AG09319 (cell line): ENCODE measurements around the gene PRAMEF20.
"Not testable (repeated sequence)": the region's sequence is repeated elsewhere in the genome, so short reads cannot be mapped to it uniquely, and the experiment has no call there.

Experiments
- DNase-seq: peaks from one replicate; pipeline ENCODE4 v3.0.0-alpha.2; 2010; ENCODE audit warnings: low read depth; ENCODE audit errors: extremely low read depth
- CTCF ChIP-seq: IDR thresholded peaks from 2 replicates; pipeline ENCODE4 v1.5.1; 2011; ENCODE audit warnings: low read depth, mild to moderate bottlenecking, inconsistent platforms, low read length, moderate library complexity

PRAMEF20 gene

GRCh38 chr1:13410150-13410549, at the start of gene PRAMEF20:
Gene PRAMEF20 (plus strand): TSS chr1:13410450. CDS start chr1:13416355, 5,905 bp downstream.
- not testable (repeated sequence) for DNase-seq

GRCh38 chr1:13362364-13362763, 47.9 kb upstream of the PRAMEF20 start:
- DNase-seq, result not testable (repeated sequence)

GRCh38 chr1:13364928-13365327, 45.3 kb upstream of the PRAMEF20 start:
- DNase-seq, result not testable (repeated sequence)

- DNase-seq, result not testable (repeated sequence)
Observed at GRCh38 chr1:13366536-13366935, 43.7 kb upstream of the PRAMEF20 start.

GRCh38 chr1:13368544-13368943, 41.7 kb upstream of the PRAMEF20 start:
- DNase-seq, result not testable (repeated sequence)

GRCh38 chr1:13378983-13379382, 31.3 kb upstream of the PRAMEF20 start:
- DNase-seq, result not testable (repeated sequence)

GRCh38 chr1:13380380-13380779, 29.9 kb upstream of the PRAMEF20 start:
- not testable (repeated sequence) for DNase-seq

GRCh38 chr1:13389332-13389731, 20.9 kb upstream of the PRAMEF20 start, which contains the start of gene PRAMEF17:
Gene PRAMEF17 (plus strand): TSS chr1:13389632. CDS start chr1:13389658, 26 bp downstream.
- not testable (repeated sequence) for DNase-seq

GRCh38 chr1:13393004-13393403, 17.2 kb upstream of the PRAMEF20 start:
- not testable (repeated sequence) for DNase-seq

- DNase-seq, result not testable (repeated sequence)
Observed at GRCh38 chr1:13394761-13395160, 15.5 kb upstream of the PRAMEF20 start.

- not testable (repeated sequence) for DNase-seq
Observed at GRCh38 chr1:13395311-13395710, 14.9 kb upstream of the PRAMEF20 start.

GRCh38 chr1:13407811-13408210, 2.4 kb upstream of the PRAMEF20 start:
- DNase-seq, result no peak
- no peak for TF ChIP-seq CTCF

GRCh38 chr1:13430495-13430894, 20.2 kb downstream of the PRAMEF20 start:
- no peak for TF ChIP-seq CTCF
- DNase-seq, result no peak

- DNase-seq, result no peak
- TF ChIP-seq CTCF, result no peak
Observed at GRCh38 chr1:13432251-13432650, 22.0 kb downstream of the PRAMEF20 start.

GRCh38 chr1:13433694-13434358, 23.6 kb downstream of the PRAMEF20 start:
- not testable (repeated sequence) for DNase-seq
